CD1c-positive myeloid dendritic cell (primary cell): ENCODE data around the gene TULP4.
"Not testable (repeated sequence)": the region's sequence is repeated elsewhere in the genome, so short reads cannot be mapped to it uniquely, and the experiment has no call there.

Experiments used
- DNase-seq: peaks from one replicate; pipeline ENCODE4 v3.0.0-alpha.2; 2016; ENCODE audit errors: extremely low spot score

Gene TULP4

GRCh38 chr6:158391276-158391675 lies 79.0 kb downstream of the TULP4 start:
- no peak for DNase-seq

GRCh38 chr6:158391977-158392376 lies 79.7 kb downstream of the TULP4 start:
- DNase-seq = not testable (repeated sequence)

- no peak for DNase-seq
Measured at GRCh38 chr6:158396136-158396535, 83.9 kb downstream of the TULP4 start.

- no peak for DNase-seq
Measured at GRCh38 chr6:158397578-158397977, 85.3 kb downstream of the TULP4 start.

- DNase-seq = no peak
Measured at GRCh38 chr6:158398252-158399024, 86.2 kb downstream of the TULP4 start.

- no peak for DNase-seq
Measured at GRCh38 chr6:158399040-158399700, 86.9 kb downstream of the TULP4 start.

GRCh38 chr6:158402184-158402583 lies 89.9 kb downstream of the TULP4 start:
- no peak for DNase-seq

- not testable (repeated sequence) for DNase-seq
Measured at GRCh38 chr6:158405321-158405831, 93.1 kb downstream of the TULP4 start.

GRCh38 chr6:158405933-158406332 lies 93.7 kb downstream of the TULP4 start:
- no peak for DNase-seq

- no peak for DNase-seq
Measured at GRCh38 chr6:158406736-158407135, 94.5 kb downstream of the TULP4 start.

- no peak for DNase-seq
Measured at GRCh38 chr6:158408013-158408412, 95.7 kb downstream of the TULP4 start.

- no peak for DNase-seq
Measured at GRCh38 chr6:158408552-158409130, 96.4 kb downstream of the TULP4 start.

GRCh38 chr6:158409451-158409850 lies 97.2 kb downstream of the TULP4 start:
- peak; percentile 34 for DNase-seq

GRCh38 chr6:158410784-158411183 lies 98.5 kb downstream of the TULP4 start:
- no peak for DNase-seq

- DNase-seq = no peak
Measured at GRCh38 chr6:158411998-158412397, 99.7 kb downstream of the TULP4 start.

- DNase-seq = no peak
Measured at GRCh38 chr6:158413028-158413427, 100.8 kb downstream of the TULP4 start.

- DNase-seq = no peak
Measured at GRCh38 chr6:158413814-158414565, 101.7 kb downstream of the TULP4 start.

GRCh38 chr6:158414851-158415262 lies 102.6 kb downstream of the TULP4 start:
- no peak for DNase-seq

GRCh38 chr6:158415666-158416065 lies 103.4 kb downstream of the TULP4 start:
- DNase-seq = no peak

- DNase-seq = no peak
Measured at GRCh38 chr6:158416883-158417759, 104.9 kb downstream of the TULP4 start.

- no peak for DNase-seq
Measured at GRCh38 chr6:158417760-158418098, 105.5 kb downstream of the TULP4 start.
